NCI-H1105 treated with DMSO at 0.1 percent for 48 hours (cell line): Measurements from ENCODE around the gene NUDCD3.
A peak's percentile ranks its signal among the peaks of the same experiment; 100 is the strongest.

Experiments used
- DNase-seq: peaks from one replicate; lab custom pipeline; 2025; lab: John Stamatoyannopoulos, UW

NUDCD3 gene

DNA sequence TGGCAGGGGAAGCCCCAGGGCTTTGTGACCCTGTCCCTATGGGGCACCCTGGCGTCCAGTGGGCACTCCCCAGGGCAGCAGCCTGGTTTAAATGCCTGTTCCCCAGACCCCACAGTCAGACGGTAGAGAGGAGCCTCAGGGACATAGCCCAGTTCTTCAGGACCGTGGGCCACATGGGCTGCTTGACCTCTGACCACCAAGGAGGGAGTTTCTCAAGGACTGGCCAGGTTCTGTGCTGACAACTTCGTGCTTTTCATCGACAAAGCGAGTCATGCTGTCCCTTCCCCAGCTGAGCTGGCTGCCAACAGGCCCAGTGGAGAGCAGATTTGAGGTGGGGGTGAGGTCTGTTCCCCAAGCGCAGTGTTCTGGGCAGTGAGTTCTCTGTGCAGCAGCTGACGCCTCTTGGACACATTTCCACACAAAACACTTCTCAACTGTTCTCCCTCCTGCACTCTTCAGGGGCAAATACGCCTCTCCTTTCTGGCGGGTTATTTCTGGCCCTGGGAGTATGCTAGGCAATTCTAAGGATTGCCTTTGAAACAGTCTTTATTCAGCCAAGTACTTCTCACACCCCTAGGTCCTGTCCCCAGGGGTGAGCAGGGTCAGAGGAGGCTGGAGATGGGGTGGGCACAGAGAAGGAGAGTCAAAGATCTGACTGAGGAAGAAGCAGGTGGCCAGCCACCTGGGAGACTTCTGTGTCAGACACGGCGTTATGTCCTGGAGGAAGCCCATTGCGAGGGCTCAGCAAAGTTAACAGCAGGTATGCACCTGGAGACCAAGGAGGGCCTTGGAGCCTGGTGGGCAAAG lies 107.8 kb downstream of the NUDCD3 start:
- DNase-seq: no peak

DNA sequence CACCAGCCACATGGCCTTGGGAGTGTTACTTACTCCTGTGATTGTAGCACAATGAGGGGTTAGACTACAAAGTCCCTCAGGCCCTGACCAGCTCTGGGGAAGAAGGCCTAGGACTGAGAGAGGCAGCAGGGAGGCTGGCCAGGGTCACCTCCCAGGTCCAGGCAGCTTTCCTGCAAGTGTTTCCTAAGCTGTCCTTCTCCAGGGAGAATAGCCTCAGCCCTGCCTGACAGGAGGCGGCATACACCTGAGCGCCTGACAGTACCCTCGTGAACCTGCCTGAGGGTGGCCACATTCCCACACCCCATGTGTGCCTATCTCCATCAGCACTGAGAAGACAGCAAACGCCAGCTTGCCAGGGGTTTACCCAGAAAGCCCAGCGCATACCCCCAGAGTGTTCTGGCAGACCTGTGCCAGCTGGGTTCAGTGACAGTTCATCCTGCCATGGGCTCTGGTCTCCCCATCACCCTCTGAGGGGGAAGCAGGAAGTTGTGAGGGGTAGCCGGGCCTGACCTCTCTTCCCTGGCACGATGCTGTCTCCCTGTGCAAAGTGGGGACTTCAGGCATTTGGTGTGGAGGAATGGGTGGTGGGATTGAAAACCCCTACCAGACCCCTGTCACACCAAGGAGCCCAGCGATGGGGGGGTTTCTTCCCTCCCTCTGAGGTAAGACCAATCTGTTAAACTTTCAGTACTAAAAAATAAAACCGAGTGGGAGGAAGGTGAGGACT lies 108.8 kb downstream of the NUDCD3 start:
- DNase-seq: no peak

DNA sequence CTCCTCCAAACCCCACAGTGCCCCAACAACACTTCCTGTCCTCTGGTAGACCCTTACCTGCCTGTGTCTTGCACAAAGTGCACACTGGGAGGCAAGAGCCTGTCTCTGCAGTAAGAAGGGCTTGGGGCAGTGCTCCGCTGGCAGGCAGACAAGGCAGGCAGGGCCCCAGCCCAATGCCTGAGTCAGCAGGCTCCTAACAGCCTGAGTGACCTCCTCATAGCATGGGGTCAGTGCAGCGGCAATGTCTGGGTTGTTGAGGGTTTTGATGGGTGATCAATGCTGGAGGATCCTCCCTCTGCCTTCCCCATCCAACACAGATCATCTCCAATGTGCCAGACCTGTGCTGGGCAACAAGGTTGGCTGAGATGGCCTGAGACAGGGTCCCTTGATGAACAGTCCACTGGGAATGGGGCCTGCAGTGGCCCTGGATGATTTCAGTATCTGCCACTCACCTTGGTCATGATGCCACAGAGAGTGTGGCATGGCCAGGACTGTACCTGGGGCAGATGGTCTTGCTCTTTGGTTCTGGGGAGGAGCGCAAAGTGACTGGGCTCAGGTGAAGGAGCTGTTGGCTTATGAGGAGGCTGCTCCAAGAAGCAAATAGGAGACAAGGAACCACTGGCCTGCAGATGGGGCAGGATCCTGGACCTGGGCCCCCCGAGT lies 109.5 kb downstream of the NUDCD3 start:
- no peak for DNase-seq

DNA sequence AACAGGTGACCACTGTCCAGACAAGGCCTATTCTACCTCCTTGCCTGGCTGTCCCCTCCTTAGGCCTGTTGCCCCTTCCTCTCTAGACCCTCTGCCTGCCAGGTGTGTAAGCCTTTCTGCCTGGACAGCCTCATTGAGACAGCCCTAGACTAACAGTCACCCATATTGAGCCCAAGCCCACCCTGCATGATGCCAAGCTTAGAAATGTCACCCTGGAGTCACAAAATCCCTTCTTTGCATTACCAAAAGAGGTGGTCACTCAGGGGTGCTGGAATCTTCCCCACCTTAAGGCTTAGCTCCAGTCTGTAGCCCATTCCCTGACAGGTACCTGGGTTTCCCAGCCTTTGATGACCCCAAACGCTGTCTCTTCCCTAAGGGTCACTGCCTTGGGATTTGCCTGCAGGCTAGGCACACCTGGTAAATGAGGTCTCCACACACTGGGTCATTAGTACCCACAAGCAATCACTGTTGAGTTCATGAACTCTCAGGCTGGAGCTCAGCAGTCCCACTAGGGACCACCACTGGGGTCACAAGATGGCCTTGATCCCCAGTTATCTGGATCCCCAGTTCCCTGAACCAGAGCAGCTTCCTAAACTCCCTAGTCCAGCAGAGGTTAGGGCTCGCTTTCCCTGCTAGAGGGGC lies 110.1 kb downstream of the NUDCD3 start:
- DNase-seq: no peak

DNA sequence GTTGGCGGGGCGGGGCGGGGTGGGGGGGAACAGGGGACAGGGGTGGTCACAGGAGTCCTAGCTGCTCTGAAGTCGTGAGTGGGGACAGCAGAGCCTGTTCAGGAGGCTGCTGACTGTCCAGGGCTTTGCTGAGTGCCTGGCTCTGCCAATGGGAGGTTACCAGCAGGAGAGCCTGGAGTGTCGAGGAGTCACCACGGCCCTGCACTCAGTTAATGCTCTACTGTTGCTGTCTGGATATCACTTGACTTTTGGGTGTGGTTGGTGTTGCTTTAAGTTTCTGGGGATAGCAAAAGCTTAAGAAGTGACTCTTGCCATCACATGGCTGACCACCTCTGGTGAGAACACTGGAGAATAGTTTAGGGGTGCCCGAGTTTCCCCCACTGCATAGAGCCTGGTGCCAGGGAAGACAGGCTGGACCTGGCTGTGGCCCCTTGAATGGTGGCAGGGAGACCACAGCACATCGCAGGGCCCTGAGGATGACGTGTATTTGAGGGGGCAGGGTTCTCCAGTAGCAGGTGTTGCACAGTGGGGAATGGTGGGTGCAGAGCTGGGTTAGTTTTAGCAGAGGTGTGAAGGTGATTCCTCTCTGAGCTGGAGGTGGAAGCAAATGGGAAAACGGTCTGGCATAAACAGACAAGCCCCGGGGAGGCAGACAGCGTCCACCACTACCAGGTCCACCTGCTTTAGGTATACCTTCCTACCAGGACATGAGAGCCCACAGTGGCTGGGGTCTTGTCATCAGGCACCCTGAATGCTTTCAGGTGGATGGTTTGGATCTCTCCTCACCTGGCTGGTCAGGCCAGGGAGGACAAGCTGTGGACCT lies 110.9 kb downstream of the NUDCD3 start:
- no peak for DNase-seq

DNA sequence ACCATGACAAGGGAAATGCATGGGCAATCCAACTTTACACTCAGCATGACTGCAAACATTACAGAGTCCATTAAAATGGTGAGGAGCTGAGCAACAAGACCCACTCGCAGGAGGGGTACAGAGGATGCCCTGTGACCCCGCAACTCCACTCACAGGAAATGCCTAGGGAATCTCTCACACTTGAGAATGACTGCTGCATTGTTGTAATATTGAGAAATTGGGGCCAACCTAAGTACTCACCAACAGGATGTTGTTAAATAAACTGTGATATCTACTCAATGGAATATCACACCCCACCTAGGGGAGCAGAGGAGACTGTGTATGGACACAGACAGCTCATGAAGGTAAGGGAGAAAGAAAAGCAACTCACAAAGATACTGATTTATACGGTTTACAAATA lies 111.7 kb downstream of the NUDCD3 start:
- DNase-seq: no peak

DNA sequence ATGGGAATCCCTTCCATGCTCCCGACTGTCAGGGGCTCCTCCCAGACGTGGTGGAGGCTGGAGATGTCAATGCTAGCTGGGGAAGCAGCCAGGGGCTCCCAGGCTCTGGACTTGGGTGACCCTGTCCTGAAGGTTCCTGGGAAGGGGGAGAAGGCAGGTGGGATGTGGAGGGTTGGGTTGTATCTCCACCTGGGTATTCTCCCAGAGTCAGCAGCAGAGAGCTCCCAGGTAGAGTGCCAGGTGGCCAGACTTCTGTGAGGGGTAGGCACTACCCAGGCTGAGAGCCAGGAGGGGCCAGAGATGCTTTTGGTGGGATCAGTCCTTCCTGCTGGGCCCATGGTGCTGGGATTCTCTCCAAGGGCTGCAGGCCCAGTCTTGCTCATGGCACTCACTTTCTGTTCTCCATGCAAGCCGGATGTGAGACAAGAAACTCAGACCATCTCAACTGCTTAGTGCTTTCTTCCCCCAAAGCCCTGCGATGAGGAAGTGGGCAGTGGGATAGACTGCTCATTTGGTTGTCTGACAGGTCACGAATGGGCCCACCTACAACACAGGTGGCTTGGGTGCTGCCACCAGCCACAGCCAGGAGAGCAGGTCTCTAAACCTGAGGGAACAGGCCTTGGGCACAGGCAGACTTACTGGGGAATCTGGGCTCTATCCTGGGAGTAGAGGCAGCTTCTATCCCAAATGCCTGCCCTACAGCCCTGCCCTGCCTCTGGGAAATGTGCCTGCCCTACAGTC lies 112.6 kb downstream of the NUDCD3 start:
- DNase-seq: peak; percentile 14

DNA sequence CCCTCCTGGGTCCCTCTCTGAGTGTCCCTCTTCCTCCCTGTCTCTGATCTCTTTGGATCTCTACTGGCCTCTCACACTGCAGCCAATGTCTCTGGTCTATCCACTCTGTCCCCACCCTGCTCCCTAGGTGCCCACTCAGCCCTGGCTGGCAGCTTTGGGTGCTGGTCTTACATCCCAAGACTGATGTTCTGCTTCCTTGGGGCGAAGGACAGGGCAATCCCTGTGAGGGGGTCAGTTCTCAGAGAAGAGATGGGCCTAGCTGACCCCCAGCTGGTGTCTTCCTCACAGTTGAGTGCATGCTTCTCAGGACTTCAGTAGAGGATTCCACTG lies 113.4 kb downstream of the NUDCD3 start:
- DNase-seq: no peak

DNA sequence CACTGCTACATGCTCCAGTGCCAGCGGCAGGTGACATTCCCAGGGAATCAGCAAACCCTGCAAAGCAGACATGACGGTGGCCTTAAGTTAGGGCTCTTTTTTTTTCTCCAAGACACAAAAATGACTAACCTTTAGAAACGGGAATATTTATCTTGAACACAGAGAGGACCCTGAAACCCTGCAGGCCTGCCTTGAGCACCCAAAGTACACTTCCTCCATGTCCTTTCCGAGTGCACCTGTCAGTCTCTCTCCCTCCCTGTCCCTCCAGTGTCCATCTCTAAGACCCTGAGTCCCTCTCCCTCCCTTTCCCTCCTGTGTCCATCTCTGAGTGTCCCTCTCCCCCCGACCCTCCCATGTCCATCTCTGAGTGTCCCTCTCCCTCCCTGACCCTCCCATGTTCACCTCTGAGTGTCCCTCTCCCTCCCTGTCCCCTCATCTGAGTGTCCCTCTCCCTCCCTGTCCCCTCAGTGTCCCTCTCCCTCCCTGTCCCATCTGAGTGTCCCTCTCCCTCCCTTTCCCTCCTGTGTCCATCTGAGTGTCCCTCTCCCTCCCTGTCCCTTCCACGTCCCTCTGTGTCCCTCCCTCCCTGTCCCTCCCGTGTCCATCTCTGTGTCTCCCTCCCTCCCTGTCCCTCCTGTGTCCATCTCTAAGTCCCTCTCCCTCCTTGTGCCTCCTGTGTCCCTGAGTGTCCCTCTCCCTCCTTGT lies 113.9 kb downstream of the NUDCD3 start:
- DNase-seq: no peak

DNA sequence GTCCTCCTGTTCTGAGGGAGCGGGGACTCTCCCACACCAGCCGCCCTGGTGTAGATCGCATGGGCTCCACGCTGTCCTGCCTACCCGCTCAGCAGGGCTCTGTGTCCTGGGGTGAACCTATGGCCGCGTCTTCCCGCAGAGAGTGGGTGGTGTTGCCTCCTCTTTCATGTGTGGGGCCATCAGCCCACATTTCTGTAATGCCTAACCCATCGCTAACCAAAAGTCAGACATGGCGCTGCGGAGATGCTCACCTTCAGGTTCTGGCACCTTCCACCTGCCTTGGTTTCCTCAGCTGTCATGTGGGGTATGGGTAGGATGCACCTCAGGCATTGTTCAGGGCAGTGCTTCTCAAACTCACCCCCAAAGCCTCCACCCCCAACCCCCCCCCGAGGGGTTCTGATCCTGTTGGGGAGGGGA lies 114.5 kb downstream of the NUDCD3 start:
- no peak for DNase-seq

DNA sequence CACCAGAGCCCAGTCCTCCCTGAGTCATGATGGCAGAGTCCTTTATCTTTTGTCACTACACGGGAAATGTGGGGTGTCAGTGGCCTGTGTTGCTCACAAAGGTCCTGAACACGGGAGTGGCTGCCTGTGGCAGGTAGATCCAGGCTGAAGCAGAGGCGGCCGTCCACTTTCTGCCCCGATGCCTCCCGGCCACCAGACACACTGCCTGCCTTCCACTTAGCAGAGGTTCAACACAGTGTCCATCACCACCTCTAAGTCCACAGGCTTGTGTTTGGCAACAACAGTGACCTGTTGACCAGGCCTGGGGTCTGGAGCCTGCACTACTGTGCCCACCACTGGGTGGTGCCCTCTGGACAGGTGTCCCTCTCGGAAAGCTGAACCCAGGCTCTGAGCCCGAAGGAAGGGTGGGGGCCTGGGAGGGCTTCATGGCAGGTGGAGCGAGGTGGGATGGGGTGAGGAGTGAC lies 115.2 kb downstream of the NUDCD3 start:
- DNase-seq: no peak

DNA sequence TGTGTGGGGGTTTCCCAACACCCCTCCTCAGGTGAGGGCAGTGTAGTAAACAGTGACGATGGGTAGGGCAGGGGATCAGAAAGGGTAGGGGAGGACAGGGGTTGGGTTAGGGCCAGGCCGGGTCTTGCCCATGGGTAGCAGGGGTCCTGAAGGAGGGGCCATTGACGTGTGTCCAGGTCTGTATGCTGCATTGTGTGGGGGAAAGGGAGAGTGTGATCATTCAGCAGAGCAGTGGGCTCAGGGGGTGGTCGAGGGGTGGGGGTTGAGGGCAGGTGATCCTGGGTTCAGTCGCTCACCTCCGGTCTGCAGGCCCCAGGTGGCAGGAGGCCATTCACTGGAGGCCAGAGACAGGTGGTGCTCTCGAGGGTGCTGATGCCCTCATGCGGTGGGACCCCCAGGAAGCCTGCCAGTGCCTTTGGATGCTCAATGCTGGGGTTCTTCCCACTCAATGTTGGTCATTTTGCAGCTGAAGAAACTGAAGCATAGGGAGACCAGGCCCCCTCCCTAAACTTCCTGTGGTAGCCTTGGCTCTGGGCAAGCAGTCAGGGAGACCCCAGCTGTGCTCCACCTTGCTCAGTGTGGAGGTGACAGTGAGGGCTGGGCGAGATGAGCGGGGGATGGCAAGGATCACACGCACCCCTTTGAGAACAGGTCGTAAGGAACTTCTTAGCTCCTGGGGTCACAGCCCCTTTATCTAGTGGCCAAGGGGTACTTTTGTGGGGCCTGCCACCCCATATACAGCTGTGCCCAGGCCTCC lies 116.3 kb downstream of the NUDCD3 start:
- DNase-seq: no peak

DNA sequence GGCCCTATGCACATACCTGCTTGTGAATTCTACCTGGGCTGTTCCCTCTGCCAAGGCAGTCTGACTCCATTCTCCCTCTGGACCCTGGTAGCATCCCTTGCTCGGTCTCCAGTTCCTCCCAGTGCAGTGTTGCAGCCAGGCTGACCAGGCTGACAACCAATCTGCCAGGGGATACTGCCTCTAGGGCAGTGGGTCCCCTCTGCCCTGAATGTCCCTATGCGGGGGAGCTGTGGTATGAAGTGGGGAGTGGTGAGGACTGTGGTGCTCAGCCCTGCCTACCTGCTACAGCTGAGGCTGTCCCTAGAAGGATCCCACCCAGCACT lies 117.1 kb downstream of the NUDCD3 start:
- no peak for DNase-seq

DNA sequence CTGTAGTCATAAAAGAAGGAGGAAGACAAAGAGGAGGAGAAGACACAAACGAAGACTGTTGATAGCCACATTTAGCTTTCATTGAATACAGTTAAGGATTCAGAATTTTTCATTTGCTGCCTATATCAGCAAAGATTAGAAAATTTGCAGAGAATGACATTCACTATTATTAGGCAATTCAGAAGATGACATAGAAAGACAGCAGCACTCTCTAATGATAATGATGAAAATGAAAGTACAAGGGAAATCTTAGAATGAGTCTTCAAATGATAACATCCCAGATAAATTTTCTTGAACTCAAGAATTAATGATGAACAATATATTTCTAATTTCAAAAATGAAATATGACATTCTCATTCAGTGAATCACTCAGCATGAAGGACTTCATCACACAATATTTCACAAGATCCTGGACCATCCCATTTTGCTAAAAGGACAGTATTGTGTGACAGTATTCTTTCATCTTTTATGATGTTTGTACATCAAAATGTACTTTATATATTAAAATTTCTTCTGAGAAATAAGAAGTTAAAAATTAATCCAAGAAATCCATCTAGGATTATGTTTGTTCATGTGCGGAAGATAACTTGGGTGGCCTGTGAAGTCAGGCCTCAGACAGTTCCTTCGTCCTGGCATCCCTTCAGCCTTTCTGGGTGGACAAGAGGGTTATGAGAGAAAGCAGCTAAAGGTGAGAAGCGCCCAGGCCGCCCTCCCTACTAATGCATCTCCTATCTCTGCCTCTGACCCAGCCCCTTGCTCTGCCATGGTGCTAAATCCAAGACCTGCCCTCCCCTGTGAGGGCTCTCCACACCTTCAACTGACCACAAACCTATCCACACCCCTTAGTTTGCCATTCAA lies 117.7 kb downstream of the NUDCD3 start:
- no peak for DNase-seq

DNA sequence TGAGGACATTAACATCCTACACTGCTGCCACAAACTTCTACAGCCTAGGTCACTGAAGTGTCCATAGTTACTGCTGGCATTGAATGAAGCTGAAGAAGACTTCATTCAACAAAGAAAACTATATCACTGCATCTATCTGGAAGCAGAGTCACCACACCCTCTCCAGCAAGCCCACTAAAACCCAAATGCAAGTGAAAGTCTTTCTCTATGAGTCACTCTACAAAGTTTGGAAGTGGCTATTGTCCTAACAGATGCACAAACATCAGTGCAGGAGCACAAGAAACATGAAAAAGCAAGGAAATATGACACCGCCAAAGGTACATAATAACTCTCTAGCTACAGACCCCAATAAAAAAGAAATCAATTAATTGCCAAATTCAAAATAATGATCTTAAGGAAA lies 121.6 kb downstream of the NUDCD3 start:
- no peak for DNase-seq

DNA sequence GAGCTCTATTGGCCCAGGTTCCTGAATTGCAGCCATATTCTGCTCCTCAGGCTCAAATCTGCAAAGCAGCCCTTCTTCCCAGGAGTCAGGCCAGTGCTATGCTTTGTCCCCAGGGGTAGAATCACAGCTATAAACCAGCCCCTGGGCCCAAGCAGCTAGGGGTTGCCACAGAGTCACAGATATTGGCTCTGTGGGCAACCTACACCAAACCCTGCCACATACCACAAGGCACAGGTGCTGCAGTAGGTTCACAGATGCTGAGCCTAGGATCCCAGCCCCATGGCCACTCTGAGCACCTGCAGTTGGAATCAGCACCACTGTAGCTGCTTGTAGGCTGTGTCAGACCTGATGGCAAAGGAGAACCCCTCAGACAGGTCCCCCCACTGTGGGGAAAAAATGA lies 122.0 kb downstream of the NUDCD3 start:
- DNase-seq: no peak

DNA sequence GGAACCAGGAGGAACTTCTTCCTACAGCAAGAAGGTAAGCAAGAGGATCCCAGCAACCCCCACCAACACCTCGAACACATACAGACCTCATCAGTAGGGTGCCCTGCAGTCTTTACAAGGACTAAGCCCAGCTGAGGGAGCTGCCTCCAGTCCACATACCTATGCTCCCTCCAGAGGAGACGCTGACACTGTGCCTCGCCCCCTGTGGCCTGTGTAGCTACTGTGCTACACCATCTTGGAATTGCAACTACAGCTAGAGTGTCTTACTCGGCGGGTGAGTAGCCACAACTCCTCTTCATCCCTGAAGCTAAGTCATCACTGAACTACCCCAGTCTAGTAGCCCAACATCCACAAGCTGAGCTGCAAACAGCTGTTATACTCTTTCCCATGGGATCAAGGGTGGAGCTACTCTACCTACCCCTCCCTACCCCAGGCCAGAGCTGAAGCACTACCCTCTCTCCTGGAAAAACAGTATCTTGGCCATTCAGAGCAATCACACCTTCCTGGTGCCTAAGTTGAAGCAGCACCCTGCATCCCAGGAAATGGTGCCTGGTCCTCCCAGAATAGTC lies 122.9 kb downstream of the NUDCD3 start:
- no peak for DNase-seq

DNA sequence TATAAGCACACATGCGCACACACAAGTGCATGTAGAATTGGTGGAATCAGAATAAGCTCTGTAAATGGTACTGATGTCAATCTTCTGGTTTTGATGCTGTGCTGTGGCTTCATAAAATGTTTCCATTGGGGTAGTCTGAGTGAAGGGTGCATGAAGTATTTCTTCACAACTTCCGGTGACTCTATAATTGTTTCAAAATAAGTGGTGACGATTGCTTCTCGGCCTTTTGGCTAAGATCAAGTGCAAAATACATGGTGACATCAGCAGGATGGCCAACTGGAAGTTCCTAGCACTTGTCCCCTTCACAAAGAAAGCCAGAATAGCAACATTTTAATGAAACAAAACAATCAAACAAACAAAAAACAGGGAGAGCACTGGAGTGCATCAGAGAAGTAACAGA lies 123.5 kb downstream of the NUDCD3 start:
- no peak for DNase-seq
